G401 (cell line): ENCODE results near the gene PRICKLE2. TPM values are rescaled to one million over a fixed set of nuclear protein-coding genes. Genes with fewer than 3 reads are reported as not detected.

Experiments
- DNase-seq: peaks from one replicate; pipeline ENCODE4 v3.0.0-alpha.2; 2015; ENCODE audit warnings: low spot score
- in situ Hi-C: cut with HindIII; loops from 2 replicates; pipeline ENCODE4 v1.10.0; 2016; ENCODE audit warnings: low sequenced_read_pairs, mixed read lengths
- total RNA-seq: library from RNA; depleted of rRNA; stranded (reverse); fragments of >200 nt; shearing (Covaris generic); gene quantifications from 2 replicates; pipeline ENCODE4 v1.2.3, GENCODE V29; 2014; rRNA removed

Gene PRICKLE2
- total RNA-seq, result 0.25 and 0.31 TPM in 2 replicates

- in situ Hi-C loops, result no loop called here
- DNase-seq, result peak; percentile 40
Measured at GRCh38 chr3:64224826-64225610, at the start of gene PRICKLE2. Gene PRICKLE2, minus strand, starts transcription at chr3:64225466. Its CDS starts 26,539 bp downstream, at chr3:64198927.

GRCh38 chr3:64272842-64273241, 47.6 kb upstream of the PRICKLE2 start:
- in situ Hi-C loops, result no loop called here

GRCh38 chr3:64272271-64272670, 47.0 kb upstream of the PRICKLE2 start:
- in situ Hi-C loops, result no loop called here
- no peak for DNase-seq

More at GRCh38 chr3:64272842-64273241, 47.6 kb upstream of the PRICKLE2 start:
- DNase-seq, result no peak

GRCh38 chr3:64271631-64272030, 46.4 kb upstream of the PRICKLE2 start:
- in situ Hi-C loops, result no loop called here

GRCh38 chr3:64270866-64271260, 45.6 kb upstream of the PRICKLE2 start:
- in situ Hi-C loops, result no loop called here
- no peak for DNase-seq

More at GRCh38 chr3:64271631-64272030, 46.4 kb upstream of the PRICKLE2 start:
- DNase-seq, result no peak

GRCh38 chr3:64270142-64270865, 45.0 kb upstream of the PRICKLE2 start:
- in situ Hi-C loops, result no loop called here
- no peak for DNase-seq

GRCh38 chr3:64268926-64269325, 43.7 kb upstream of the PRICKLE2 start:
- DNase-seq, result no peak
- in situ Hi-C loops, result no loop called here

GRCh38 chr3:64267721-64268604, 42.7 kb upstream of the PRICKLE2 start:
- in situ Hi-C loops, result no loop called here
- peak; percentile 18 for DNase-seq

- no peak for DNase-seq
- in situ Hi-C loops, result no loop called here
Measured at GRCh38 chr3:64266983-64267382, 41.7 kb upstream of the PRICKLE2 start.

- in situ Hi-C loops, result no loop called here
- DNase-seq, result peak; percentile 6
Measured at GRCh38 chr3:64266065-64266931, 41.0 kb upstream of the PRICKLE2 start.

- no peak for DNase-seq
- in situ Hi-C loops, result no loop called here
Measured at GRCh38 chr3:64265646-64266045, 40.4 kb upstream of the PRICKLE2 start.

GRCh38 chr3:64264501-64265109, 39.3 kb upstream of the PRICKLE2 start:
- in situ Hi-C loops, result no loop called here
- DNase-seq, result no peak

- in situ Hi-C loops, result no loop called here
- DNase-seq, result no peak
Measured at GRCh38 chr3:64262574-64263114, 37.4 kb upstream of the PRICKLE2 start.

- in situ Hi-C loops, result no loop called here
Measured at GRCh38 chr3:64260431-64260830, 35.2 kb upstream of the PRICKLE2 start.

GRCh38 chr3:64259636-64260035, 34.4 kb upstream of the PRICKLE2 start:
- in situ Hi-C loops, result no loop called here
- no peak for DNase-seq

More at GRCh38 chr3:64260431-64260830, 35.2 kb upstream of the PRICKLE2 start:
- no peak for DNase-seq

GRCh38 chr3:64257100-64257755, 32.0 kb upstream of the PRICKLE2 start:
- DNase-seq, result no peak
- in situ Hi-C loops, result no loop called here

- DNase-seq, result no peak
- in situ Hi-C loops, result no loop called here
Measured at GRCh38 chr3:64255741-64256340, 30.6 kb upstream of the PRICKLE2 start.
